Endodermal cell (in vitro differentiated cells): Measurements from ENCODE around the gene PAQR7. TPM values are rescaled to one million over a fixed set of nuclear protein-coding genes. Genes with fewer than 3 reads are reported as not detected.
A peak's percentile ranks its signal among the peaks of the same experiment; 100 is the strongest.

Experiments
- DNase-seq: peaks from one replicate; pipeline ENCODE4 v3.0.0-alpha.2; 2017
- H3K27ac ChIP-seq: 2 replicates; pipeline ENCODE4 v1.5.1; 2013; ENCODE audit warnings: mild to moderate bottlenecking, low read depth, low read length, moderate library complexity
- H3K27me3 ChIP-seq: 2 replicates; pipeline ENCODE4 v1.6.1; 2013; ENCODE audit warnings: mild to moderate bottlenecking, low read length, moderate library complexity; ENCODE audit not compliant: insufficient read depth, control insufficient read depth, poor library complexity, severe bottlenecking
- H3K36me3 ChIP-seq: 2 replicates; pipeline ENCODE4 v1.7.0; 2013; ENCODE audit warnings: mild to moderate bottlenecking, low read length, moderate library complexity; ENCODE audit not compliant: control insufficient read depth, insufficient read depth
- H3K4me1 ChIP-seq: one replicate; pipeline ENCODE4 v1.7.0; 2013; ENCODE audit warnings: low read length; ENCODE audit not compliant: control insufficient read depth, insufficient read depth
- H3K4me3 ChIP-seq: 2 replicates; pipeline ENCODE4 v1.5.1; 2013; ENCODE audit warnings: mild to moderate bottlenecking, low read length, moderate library complexity
- H3K9ac ChIP-seq: 2 replicates; pipeline ENCODE4 v1.6.1; 2013; ENCODE audit warnings: mild to moderate bottlenecking, low read length, moderate library complexity; ENCODE audit not compliant: poor library complexity, severe bottlenecking; ENCODE audit errors: extremely low read depth
- H3K9me3 ChIP-seq: 2 replicates; pipeline ENCODE4 v1.6.1; 2013; ENCODE audit warnings: mild to moderate bottlenecking, low read length, moderate library complexity; ENCODE audit not compliant: control insufficient read depth
- H3K27ac Mint-ChIP-seq: 2 replicates; pipeline ENCODE4 v1.8.0; 2020; ENCODE audit warnings: mixed read lengths
- H3K27me3 Mint-ChIP-seq: 2 replicates; pipeline ENCODE4 v1.8.0; 2021; ENCODE audit warnings: mild to moderate bottlenecking, mixed read lengths; ENCODE audit not compliant: insufficient read depth
- H3K36me3 Mint-ChIP-seq: 2 replicates; pipeline ENCODE4 v1.8.0; 2020; ENCODE audit warnings: low read depth, mixed read lengths
- H3K4me1 Mint-ChIP-seq: 2 replicates; pipeline ENCODE4 v1.8.0; 2020; ENCODE audit warnings: mixed read lengths
- H3K4me3 Mint-ChIP-seq: 2 replicates; pipeline ENCODE4 v1.8.0; 2020; ENCODE audit warnings: mild to moderate bottlenecking, moderate library complexity, mixed read lengths
- H3K9me3 Mint-ChIP-seq: 2 replicates; pipeline ENCODE4 v1.8.0; 2020; ENCODE audit warnings: mild to moderate bottlenecking, mixed read lengths
- WGBS, 2 experiments: methylation state at CpG; one replicate each; pipeline versions ENCODE4 v1.1.5 to v1.1.7; 2013; ENCODE audit warnings: missing lambda C conversion rate in 2 of 2, mixed read lengths in 1 of 2; ENCODE audit not compliant: insufficient coverage in 1 of 2, insufficient read length in 1 of 2; 5-methylcytosine and 5-hydroxymethylcytosine counted together
- total RNA-seq, 2 donors: library from RNA; stranded (reverse); fragmentation: NEBNext Ultra II Directional in 1 of 2; extraction: Animal tissue kit (Norgen Biotek cat#: 25700) in 1 of 2; gene quantifications; 2 replicates in 1 of 2; 3 replicates in 1 of 2; pipeline ENCODE4 v1.2.1, GENCODE V29; 2021
- TF ChIP-seq, protein P1 (sequence below): fragments of 200-600 bp; sonication (generic); conservative IDR thresholded peaks from 2 replicates; pipeline ENCODE4 v1.5.0; 2021; ENCODE audit warnings: antibody characterized with exemption, mild to moderate bottlenecking

Gene PAQR7
- total RNA-seq, 2 donors from 2014 or later: 11.7 to 15.0 TPM

DNA sequence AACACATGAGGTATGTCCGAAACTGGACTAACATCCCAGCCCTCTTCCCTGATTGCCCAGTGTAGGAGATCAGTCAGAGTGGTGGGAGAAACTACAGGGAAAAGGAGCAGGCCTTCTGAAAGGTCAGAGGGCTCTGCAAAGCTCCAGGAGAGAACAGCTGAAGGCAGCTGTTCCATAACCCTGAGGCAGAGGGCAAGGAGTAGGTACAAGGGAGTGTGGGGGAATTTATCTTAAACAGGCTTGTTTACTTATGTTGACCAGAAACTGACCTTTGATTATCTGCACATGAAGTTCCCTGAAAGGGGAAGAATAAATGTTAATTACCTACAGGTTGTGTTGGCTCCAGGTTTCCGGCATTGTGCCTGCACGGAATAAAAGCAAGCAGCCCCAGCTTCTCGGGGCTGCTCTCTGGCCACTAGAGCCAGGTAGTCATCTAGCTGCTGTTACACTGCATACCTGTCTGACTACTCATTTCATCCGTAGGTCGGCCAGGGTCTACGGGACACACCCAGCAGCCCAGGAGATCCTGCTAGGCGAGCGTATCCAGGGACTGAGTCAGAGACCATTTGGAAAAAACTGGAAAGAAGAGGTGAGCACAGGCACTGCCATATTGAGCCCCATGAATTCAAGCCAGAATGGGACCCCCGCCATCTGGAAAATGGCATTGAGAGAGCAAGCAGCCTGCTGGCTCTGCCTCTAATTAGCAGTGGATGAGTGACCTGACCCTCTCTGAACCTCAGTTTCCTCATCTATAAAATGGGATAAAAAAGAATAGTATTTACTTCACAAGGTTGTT lies 14.9 kb upstream of the PAQR7 start:
- no peak overlapping the region for H3K4me3 ChIP-seq
- H3K9ac ChIP-seq: no peak overlapping the region
- peaks cover 7% of the 10 kb centered on the region for H3K4me1 ChIP-seq
- 90 to 92% methylated on average over 9 to 10 of the region's 10 CpGs for WGBS, 2 experiments
- Mint-ChIP-seq H3K4me3 (no peak overlapping the region), H3K36me3 (peaks cover 10% of the 10 kb centered on the region), H3K9me3 (no peaks in the 10 kb centered on the region), H3K27me3 (peaks cover 9% of the 10 kb centered on the region), H3K27ac (peak overlapping the region; percentile 75), H3K4me1 (peaks cover 26% of the 10 kb centered on the region)
- H3K27ac ChIP-seq: no peak overlapping the region
- no peaks in the 10 kb centered on the region for H3K9me3 ChIP-seq
- DNase-seq: peak; percentile 68
- TF ChIP-seq, protein P1, sequence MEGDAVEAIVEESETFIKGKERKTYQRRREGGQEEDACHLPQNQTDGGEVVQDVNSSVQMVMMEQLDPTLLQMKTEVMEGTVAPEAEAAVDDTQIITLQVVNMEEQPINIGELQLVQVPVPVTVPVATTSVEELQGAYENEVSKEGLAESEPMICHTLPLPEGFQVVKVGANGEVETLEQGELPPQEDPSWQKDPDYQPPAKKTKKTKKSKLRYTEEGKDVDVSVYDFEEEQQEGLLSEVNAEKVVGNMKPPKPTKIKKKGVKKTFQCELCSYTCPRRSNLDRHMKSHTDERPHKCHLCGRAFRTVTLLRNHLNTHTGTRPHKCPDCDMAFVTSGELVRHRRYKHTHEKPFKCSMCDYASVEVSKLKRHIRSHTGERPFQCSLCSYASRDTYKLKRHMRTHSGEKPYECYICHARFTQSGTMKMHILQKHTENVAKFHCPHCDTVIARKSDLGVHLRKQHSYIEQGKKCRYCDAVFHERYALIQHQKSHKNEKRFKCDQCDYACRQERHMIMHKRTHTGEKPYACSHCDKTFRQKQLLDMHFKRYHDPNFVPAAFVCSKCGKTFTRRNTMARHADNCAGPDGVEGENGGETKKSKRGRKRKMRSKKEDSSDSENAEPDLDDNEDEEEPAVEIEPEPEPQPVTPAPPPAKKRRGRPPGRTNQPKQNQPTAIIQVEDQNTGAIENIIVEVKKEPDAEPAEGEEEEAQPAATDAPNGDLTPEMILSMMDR: no peak
- H3K27me3 ChIP-seq: no peaks in the 10 kb centered on the region
- no peaks in the 10 kb centered on the region for H3K36me3 ChIP-seq

DNA sequence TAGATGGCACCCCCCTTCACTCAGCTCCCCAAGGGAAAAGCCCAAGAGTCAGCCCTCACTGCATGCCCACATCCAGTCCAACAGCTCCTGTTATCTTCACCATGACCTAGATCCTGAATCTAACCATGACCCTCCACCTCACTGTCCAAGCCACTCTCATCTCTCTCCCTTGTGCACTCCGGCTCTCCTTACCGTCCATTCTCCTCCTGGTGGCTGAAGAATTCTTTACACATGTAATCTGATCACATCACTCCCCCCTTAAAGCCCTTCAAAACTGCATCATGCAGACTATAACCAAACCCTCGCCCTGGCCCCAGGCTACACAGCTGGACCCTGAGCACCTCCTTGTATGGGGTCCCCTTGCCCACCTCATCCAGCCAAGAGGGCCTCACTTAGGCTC lies 14.0 kb upstream of the PAQR7 start:
- peaks cover 7% of the 10 kb centered on the region for H3K4me1 ChIP-seq
- 65 to 91% methylated on average over 3 of the region's 3 CpGs for WGBS, 2 experiments
- Mint-ChIP-seq H3K27me3 (peaks cover 12% of the 10 kb centered on the region), H3K4me1 (peaks cover 23% of the 10 kb centered on the region), H3K4me3 (no peak overlapping the region), H3K36me3 (peaks cover 5% of the 10 kb centered on the region), H3K9me3 (no peaks in the 10 kb centered on the region), H3K27ac (no peak overlapping the region)
- no peaks in the 10 kb centered on the region for H3K27me3 ChIP-seq
- no peak overlapping the region for H3K9ac ChIP-seq
- DNase-seq: no peak
- H3K27ac ChIP-seq: no peak overlapping the region
- H3K36me3 ChIP-seq: no peaks in the 10 kb centered on the region
- TF ChIP-seq, protein P1: peak; percentile 40
- no peak overlapping the region for H3K4me3 ChIP-seq
- H3K9me3 ChIP-seq: no peaks in the 10 kb centered on the region

DNA sequence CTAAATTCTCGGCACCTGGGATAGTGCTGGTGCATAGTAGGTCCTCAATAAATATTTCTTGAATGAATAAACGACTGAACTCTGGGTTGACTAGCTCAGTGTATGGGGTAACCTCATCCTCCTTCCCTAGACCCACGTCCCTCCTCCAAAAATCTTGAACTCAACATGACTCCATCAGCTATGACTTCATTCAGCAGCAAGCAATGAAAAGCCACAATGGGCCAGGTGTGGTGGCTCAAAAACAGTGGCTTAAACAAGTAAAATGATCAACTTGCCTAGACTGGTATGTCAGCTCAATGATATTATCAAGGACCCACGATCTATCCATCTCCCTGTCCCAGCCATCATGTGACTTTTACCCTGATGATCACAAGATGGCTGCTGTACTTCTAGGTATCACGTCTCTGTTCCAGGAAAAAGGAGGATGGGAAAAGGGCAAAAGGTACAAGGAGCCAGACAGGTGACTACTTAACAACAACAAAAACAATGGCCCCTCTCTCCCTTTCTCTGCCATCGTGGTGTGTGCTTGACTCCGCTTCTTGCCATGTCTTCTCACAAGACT lies 13.0 kb upstream of the PAQR7 start:
- no peak overlapping the region for H3K27ac Mint-ChIP-seq

More for the DNA sequence above, 13.0 kb upstream of the PAQR7 start:
- DNase-seq: no peak
- Histone ChIP-seq H3K27me3 (no peaks in the 10 kb centered on the region), H3K36me3 (no peaks in the 10 kb centered on the region), H3K4me3 (no peak overlapping the region), H3K9ac (no peak overlapping the region), H3K27ac (no peak overlapping the region), H3K4me1 (peaks cover 7% of the 10 kb centered on the region), H3K9me3 (no peaks in the 10 kb centered on the region)
- H3K36me3 Mint-ChIP-seq: peaks cover 1% of the 10 kb centered on the region
- no peaks in the 10 kb centered on the region for H3K9me3 Mint-ChIP-seq
- H3K4me3 Mint-ChIP-seq: no peak overlapping the region
- TF ChIP-seq, protein P1: no peak
- 93 to 97% methylated on average over 5 to 7 of the region's 7 CpGs for WGBS, 2 experiments
- peaks cover 12% of the 10 kb centered on the region for H3K27me3 Mint-ChIP-seq
- H3K4me1 Mint-ChIP-seq: peaks cover 23% of the 10 kb centered on the region
